GM12864 (cell line): Measurements from ENCODE around the gene UQCRHL.
"Not testable (repeated sequence)": the region's sequence is repeated elsewhere in the genome, so short reads cannot be mapped to it uniquely, and the experiment has no call there.

Experiments
- DNase-seq: peaks from one replicate; pipeline ENCODE4 v3.0.0-alpha.2; 2011; ENCODE audit warnings: low read depth
- H3K4me3 ChIP-seq: 2 replicates; pipeline ENCODE4 v1.5.1; 2011; ENCODE audit warnings: mild to moderate bottlenecking, low read depth, low read length, control low read depth
- TF ChIP-seq, protein P1 (sequence below): IDR thresholded peaks from 2 replicates; pipeline ENCODE4 v1.5.1; 2011; ENCODE audit warnings: low read depth, mild to moderate bottlenecking, moderate library complexity, low read length, control low read depth, inconsistent platforms; ENCODE audit errors: missing control alignments

UQCRHL gene

DNA sequence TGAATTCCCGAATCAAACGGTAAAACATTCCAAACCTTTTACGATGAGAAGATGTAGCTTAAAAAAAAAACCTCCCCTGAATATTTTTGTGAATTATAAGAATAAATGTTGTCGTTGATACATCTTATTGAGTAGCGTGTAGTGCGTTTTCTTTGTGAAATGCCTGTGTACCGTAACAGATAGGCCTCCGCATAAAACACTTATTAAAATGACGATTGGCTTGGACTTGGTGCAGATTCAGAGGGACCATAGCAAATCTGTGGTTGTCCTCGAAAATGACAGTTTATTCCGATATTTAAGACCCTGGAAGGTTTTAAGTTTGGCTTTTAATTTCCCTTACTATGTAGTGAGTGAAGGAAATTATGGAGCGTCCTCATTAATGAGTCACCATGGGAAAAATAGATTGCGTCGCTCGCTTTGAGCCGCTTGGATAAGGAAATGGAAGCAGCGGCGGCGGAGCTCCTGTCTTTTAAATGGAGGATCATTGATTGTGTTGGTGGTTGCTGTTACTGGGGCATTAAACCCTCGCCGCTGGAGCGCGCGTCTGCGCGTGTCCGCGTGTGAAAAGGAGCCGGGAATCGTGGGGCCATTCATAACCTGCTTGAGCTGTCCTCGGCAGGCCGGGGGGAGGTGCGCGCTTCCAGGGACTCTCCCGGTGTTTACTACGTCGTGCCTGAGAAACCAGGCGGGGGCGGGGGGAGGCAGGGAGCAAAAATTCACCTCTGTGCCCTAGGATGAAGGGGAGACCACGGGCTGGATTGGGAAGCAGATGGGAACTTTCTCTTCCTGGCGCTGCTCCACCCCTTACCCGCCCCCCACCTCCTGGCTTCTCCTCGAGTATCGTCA, 41.7 kb upstream of the UQCRHL start:
- peak overlapping the region; percentile 88 for H3K4me3 ChIP-seq
- TF ChIP-seq, protein P1, sequence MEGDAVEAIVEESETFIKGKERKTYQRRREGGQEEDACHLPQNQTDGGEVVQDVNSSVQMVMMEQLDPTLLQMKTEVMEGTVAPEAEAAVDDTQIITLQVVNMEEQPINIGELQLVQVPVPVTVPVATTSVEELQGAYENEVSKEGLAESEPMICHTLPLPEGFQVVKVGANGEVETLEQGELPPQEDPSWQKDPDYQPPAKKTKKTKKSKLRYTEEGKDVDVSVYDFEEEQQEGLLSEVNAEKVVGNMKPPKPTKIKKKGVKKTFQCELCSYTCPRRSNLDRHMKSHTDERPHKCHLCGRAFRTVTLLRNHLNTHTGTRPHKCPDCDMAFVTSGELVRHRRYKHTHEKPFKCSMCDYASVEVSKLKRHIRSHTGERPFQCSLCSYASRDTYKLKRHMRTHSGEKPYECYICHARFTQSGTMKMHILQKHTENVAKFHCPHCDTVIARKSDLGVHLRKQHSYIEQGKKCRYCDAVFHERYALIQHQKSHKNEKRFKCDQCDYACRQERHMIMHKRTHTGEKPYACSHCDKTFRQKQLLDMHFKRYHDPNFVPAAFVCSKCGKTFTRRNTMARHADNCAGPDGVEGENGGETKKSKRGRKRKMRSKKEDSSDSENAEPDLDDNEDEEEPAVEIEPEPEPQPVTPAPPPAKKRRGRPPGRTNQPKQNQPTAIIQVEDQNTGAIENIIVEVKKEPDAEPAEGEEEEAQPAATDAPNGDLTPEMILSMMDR: no peak
- no peak for DNase-seq

GRCh38 chr1:15848143-15848928, 40.9 kb upstream of the UQCRHL start:
- DNase-seq: no peak
- TF ChIP-seq, protein P1: no peak
- H3K4me3 ChIP-seq: peak overlapping the region; percentile 88

GRCh38 chr1:15847893-15848142, 40.4 kb upstream of the UQCRHL start:
- H3K4me3 ChIP-seq: peak overlapping the region; percentile 88
- DNase-seq: no peak
- TF ChIP-seq, protein P1: no peak

DNA sequence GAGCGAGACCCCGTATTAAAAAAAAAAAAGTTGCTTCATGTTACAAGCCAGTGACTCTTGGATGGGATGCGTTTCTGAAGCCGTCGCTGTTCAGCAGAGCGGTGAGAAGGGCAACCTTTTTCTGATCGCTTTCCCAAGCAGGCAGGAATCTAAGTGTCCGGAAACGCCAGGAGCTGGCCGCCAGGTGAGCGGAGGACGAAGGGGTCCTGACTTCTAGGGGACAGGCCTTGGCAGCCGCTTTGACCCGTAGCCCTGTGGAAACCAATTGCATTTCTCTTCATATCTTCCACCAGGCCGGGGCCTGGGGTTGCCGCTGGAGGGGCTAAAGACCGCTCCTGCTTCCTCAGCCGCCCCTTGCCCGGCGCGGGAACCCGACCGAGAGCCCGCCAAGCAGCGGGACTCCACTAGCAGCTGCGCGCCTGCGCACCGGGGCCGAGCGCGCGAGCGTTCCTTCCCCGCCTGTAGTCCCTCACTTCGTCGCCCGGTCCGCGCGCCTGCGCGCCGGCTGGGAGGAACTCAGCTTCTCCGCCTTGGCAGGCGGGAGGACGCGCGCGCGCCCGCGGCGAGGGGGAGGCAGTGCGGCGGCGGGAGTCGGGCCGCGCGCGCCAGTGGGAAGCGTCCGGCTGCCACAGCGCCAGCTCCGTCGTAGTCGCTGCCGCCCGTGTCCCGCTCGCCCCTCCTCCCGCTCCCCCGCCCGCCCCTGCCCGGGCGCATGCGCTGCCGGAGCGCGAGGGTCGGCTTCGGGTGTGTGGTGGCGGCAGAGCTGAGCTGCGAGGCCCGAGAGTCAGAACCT, 39.8 kb upstream of the UQCRHL start, which contains the start of gene SPEN:
TSS of gene SPEN (plus strand) at position 608 of the 793 bp plus-strand sequence. CDS start 361 bp downstream, outside the sequence.
- H3K4me3 ChIP-seq: peak within 1 kb of the TSS; percentile 88
- peak; percentile 89 for DNase-seq
- TF ChIP-seq, protein P1: peak; percentile 12

DNA sequence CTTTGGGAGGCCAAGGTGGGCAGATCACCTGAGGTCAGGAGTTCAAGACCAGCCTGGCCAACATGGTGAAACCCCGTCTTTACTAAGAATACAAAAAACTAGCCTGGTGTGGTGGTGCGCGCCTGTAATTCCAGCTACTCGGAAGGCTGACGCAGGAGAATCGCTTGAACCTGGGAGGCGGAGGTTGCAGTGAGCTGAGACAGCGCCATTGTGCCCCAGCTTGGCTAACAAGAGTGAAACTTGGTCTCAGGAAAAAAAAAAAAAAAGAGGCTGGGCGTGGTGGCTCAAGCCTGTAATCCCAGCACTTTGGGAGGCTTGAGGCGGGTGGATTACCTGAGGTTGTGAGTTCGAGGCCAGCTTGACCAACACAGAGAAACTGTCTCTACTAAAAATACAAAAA, 38.6 kb upstream of the UQCRHL start:
- not testable (repeated sequence) for DNase-seq, H3K4me3 ChIP-seq

DNA sequence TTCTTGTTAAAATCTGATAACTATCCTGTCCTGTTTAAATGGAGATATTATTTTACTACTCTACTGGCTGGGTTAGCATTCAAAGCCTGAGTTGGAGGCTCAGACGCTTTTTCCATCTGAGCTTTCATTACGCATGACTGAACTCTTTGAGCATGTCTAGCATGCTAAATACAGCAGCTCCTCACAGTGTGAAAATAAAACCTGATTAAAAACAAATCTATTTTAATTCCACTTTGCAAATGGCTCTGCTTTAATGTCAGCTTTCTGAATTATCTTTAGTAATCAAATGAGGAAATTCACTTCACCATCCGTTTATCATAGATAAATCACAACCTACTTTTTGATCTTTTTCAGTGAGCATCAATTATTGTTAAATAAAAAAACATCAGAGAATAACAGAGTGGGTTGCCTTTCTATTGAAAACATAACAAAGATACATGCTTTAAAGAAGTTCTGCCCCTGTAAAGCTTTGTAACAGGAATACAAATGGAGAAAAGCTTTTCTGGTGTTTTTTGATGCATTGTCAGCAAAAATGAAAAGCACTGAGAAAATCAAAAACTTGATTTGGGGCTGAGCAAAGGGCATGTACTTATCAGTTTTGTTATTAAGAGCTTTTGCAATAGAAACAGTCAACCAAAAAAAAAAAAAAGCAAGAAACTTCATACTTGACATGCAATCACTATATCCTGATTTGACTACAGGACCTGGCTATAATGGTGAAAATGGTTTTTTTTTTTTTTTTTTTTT, 36.5 kb upstream of the UQCRHL start:
- H3K4me3 ChIP-seq: no peak overlapping the region; the same call in 1 of the 2 replicates
- TF ChIP-seq, protein P1: no peak
- DNase-seq: no peak
